SK-N-SH treated with all-trans-retinoic acid at 6 μM for 48 hours (cell line): Measurements from ENCODE around the gene JUND.

Experiments
- ARNTL ChIP-seq: fragments of 450-650 bp; formaldehyde crosslinking; IDR thresholded peaks from 2 replicates; pipeline ENCODE4 v1.5.0; 2020; ENCODE audit warnings: low read depth, mild to moderate bottlenecking, moderate library complexity, borderline replicate concordance
- BACH2 ChIP-seq: fragments of 250-450 bp; sonication (Bioruptor Pico); IDR thresholded peaks from 2 replicates; pipeline ENCODE4 v1.9.0; 2021; ENCODE audit warnings: mild to moderate bottlenecking, borderline replicate concordance
- CREB5 ChIP-seq: fragments of 250-450 bp; sonication (Bioruptor Pico); IDR thresholded peaks from 2 replicates; pipeline ENCODE4 v1.5.1; 2020; ENCODE audit warnings: low read depth, mild to moderate bottlenecking, moderate library complexity
- CSRNP3 ChIP-seq: fragments of 250-450 bp; sonication (Bioruptor Pico); IDR thresholded peaks from 2 replicates; pipeline ENCODE4 v1.5.1; 2021; ENCODE audit warnings: mild to moderate bottlenecking, moderate library complexity
- PATZ1 ChIP-seq: fragments of 250-450 bp; sonication (Bioruptor Pico); IDR thresholded peaks from 2 replicates; pipeline ENCODE4 v1.8.0; 2020; ENCODE audit warnings: mild to moderate bottlenecking, moderate library complexity, borderline replicate concordance
- PPARA ChIP-seq: fragments of 250-450 bp; sonication (Bioruptor Pico); IDR thresholded peaks from 2 replicates; pipeline ENCODE4 v1.5.0; 2020; ENCODE audit warnings: mild to moderate bottlenecking, borderline replicate concordance
- RARB ChIP-seq: fragments of 250-450 bp; sonication (Bioruptor Pico); IDR thresholded peaks from 2 replicates; pipeline ENCODE4 v1.8.0; 2021; ENCODE audit warnings: mild to moderate bottlenecking, moderate library complexity
- TOX ChIP-seq: fragments of 250-450 bp; sonication (Bioruptor Pico); IDR thresholded peaks from 2 replicates; pipeline ENCODE4 v1.8.0; 2021; ENCODE audit warnings: mild to moderate bottlenecking, moderate library complexity, borderline replicate concordance
- TSHZ2 ChIP-seq: fragments of 250-450 bp; sonication (Bioruptor Pico); IDR thresholded peaks from 2 replicates; pipeline ENCODE4 v1.5.0; 2020; ENCODE audit warnings: mild to moderate bottlenecking, moderate library complexity
- ZC3H10 ChIP-seq: fragments of 250-450 bp; sonication (Bioruptor Pico); IDR thresholded peaks from 2 replicates; pipeline ENCODE4 v1.5.1; 2021; ENCODE audit warnings: mild to moderate bottlenecking, moderate library complexity
- ZFP3 ChIP-seq: fragments of 250-450 bp; sonication (Bioruptor Pico); IDR thresholded peaks from 2 replicates; pipeline ENCODE4 v1.5.0; 2020; ENCODE audit warnings: mild to moderate bottlenecking, moderate library complexity
- ZNF70 ChIP-seq: fragments of 450-650 bp; formaldehyde crosslinking; IDR thresholded peaks from 2 replicates; pipeline ENCODE4 v1.5.0; 2020; ENCODE audit warnings: mild to moderate bottlenecking, moderate library complexity

- TF ChIP-seq PATZ1 (CRISPR knock-in tag), result no peak
- no peak for TF ChIP-seq ZNF70
- TF ChIP-seq CSRNP3, result no peak
- TF ChIP-seq PPARA (CRISPR knock-in tag), result no peak
- no peak for TF ChIP-seq RARB
- TF ChIP-seq TSHZ2, result no peak
- TF ChIP-seq ARNTL (CRISPR knock-in tag), result no peak
- TF ChIP-seq ZFP3 (CRISPR knock-in tag), result no peak
- TF ChIP-seq BACH2 (CRISPR knock-in tag), result no peak
- TF ChIP-seq CREB5 (CRISPR knock-in tag), result no peak
- no peak for TF ChIP-seq ZC3H10 (CRISPR knock-in tag)
- no peak for TF ChIP-seq TOX (CRISPR knock-in tag)
These were observed 17.1 kb downstream of the JUND start for GRCh38 chr19:18264137-18264854.
